LNCaP clone FGC (cell line): ENCODE measurements around the gene DTYMK.
A peak's percentile ranks its signal among the peaks of the same experiment; 100 is the strongest.

ENCODE experiments used
- DNase-seq: peaks from one replicate; pipeline ENCODE4 v3.0.0-alpha.2; 2011; ENCODE audit warnings: low read depth
- H3K4me3 ChIP-seq: 2 replicates; pipeline ENCODE4 v1.5.1; 2011; ENCODE audit warnings: mild to moderate bottlenecking, low read depth, low read length, control low read depth
- TF ChIP-seq, protein P1 (sequence below): IDR thresholded peaks from 2 replicates; pipeline ENCODE4 v1.5.1; 2012; ENCODE audit warnings: mild to moderate bottlenecking; ENCODE audit not compliant: control insufficient read depth, insufficient read depth; ENCODE audit errors: extremely low read depth

DTYMK gene

GRCh38 chr2:241638940-241639339, 47.7 kb downstream of the DTYMK start:
- DNase-seq, result no peak
- TF ChIP-seq, protein P1, sequence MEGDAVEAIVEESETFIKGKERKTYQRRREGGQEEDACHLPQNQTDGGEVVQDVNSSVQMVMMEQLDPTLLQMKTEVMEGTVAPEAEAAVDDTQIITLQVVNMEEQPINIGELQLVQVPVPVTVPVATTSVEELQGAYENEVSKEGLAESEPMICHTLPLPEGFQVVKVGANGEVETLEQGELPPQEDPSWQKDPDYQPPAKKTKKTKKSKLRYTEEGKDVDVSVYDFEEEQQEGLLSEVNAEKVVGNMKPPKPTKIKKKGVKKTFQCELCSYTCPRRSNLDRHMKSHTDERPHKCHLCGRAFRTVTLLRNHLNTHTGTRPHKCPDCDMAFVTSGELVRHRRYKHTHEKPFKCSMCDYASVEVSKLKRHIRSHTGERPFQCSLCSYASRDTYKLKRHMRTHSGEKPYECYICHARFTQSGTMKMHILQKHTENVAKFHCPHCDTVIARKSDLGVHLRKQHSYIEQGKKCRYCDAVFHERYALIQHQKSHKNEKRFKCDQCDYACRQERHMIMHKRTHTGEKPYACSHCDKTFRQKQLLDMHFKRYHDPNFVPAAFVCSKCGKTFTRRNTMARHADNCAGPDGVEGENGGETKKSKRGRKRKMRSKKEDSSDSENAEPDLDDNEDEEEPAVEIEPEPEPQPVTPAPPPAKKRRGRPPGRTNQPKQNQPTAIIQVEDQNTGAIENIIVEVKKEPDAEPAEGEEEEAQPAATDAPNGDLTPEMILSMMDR, result no peak
- peak overlapping the region; percentile 82 for H3K4me3 ChIP-seq

DNA sequence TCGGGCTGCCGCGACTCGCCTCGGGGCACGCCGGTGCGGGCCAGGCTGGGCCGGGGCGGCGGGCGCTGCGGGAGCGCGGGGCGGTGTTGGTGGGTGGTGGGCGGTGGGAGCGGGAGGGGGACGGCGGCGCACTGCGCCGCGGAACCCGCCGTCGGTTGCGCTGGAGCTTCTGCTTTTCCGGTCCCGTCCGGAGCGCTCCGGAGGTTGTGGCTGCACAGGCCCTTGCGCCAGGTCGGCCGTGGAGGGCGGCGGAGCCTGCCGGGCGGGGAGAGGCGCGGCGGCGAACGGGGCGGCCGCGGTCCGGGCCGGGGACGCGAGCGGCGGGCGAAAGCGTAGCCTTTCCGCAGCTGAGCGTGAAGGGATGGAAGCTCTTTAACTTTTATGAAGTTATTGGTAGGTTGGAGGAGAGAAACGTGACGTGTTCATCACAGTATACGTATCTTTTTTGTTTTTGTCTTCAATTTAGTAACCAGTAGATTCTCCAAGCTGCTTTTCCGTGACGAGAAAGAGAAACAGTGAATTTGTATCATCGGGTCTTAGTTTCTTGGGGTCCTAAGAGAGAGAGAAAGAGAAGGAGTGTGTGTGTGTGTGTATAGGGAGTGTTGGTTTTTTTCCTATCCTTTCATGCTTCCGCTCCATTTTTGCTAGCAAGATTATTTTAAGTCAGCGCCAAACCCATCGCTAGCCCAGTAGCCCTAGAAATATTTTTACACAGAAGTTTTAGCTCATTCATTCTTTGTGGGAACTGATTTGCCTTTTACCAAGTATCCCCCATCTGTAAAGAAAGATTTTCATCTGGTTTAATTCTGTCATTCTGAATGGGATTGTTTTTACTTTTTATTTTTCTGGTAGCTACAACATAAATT, 48.6 kb downstream of the DTYMK start:
- no peak for DNase-seq
- TF ChIP-seq, protein P1, result no peak
- H3K4me3 ChIP-seq, result peak overlapping the region; percentile 82

- TF ChIP-seq, protein P1, result no peak
- peak within 1 kb of the TSS; percentile 82 for H3K4me3 ChIP-seq
- peak; percentile 50 for DNase-seq
Measured at GRCh38 chr2:241637018-241637794, 49.4 kb downstream of the DTYMK start, which contains the start of the genes ATG4B and THAP4. Gene ATG4B (plus strand): TSS chr2:241637693. CDS start chr2:241637715, 22 bp downstream. Gene THAP4 (minus strand): TSS chr2:241637158. CDS start chr2:241637017, 141 bp downstream.

GRCh38 chr2:241636182-241637017, 50.2 kb downstream of the DTYMK start:
- H3K4me3 ChIP-seq, result peak overlapping the region; percentile 82
- TF ChIP-seq, protein P1, result no peak
- DNase-seq, result no peak

- DNase-seq, result no peak
- TF ChIP-seq, protein P1, result no peak
- peak overlapping the region; percentile 82 for H3K4me3 ChIP-seq
Measured at GRCh38 chr2:241635756-241636155, 50.9 kb downstream of the DTYMK start.

DNA sequence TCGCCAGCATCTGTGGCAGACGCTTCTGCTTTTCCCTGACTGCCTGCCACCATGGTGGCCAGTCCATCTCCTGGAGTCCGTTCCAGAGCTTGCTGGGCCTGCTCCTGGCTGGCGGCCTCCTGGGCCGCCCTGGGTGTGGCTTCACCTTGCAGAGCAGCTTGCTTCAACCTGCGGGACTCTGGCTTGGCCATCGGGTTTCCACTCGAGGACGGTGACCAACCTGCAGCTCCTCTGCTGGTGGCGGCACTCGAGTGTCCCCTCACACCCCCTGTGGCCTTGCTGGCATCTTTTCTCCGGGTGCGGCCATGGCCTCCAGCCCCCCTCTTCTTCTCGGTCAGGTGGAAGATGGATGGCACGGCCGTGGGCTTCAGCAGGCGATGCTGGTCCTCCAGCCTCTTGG, 53.1 kb downstream of the DTYMK start:
- no peak for DNase-seq
- TF ChIP-seq, protein P1, result no peak
- no peak overlapping the region for H3K4me3 ChIP-seq
